ENCODE results near the gene PPP1R13L.

- TF ChIP-seq CTCF (IDR thresholded peaks at IDR 0.05) (no peak), POLR2A (IDR thresholded peaks at IDR 0.05) (no peak)
Observed at GRCh38 chr19:45362291-45362690, 42.6 kb downstream of the PPP1R13L start.
